Endodermal cell (in vitro differentiated cells): ENCODE data around the gene AIP. TPM values are rescaled to one million over a fixed set of nuclear protein-coding genes. Genes with fewer than 3 reads are reported as not detected.

Experiments used
- DNase-seq: peaks from one replicate; pipeline ENCODE4 v3.0.0-alpha.2; 2017
- H3K27ac ChIP-seq: 2 replicates; pipeline ENCODE4 v1.5.1; 2013; ENCODE audit warnings: mild to moderate bottlenecking, low read depth, low read length, moderate library complexity
- H3K27me3 ChIP-seq: 2 replicates; pipeline ENCODE4 v1.6.1; 2013; ENCODE audit warnings: mild to moderate bottlenecking, low read length, moderate library complexity; ENCODE audit not compliant: insufficient read depth, control insufficient read depth, poor library complexity, severe bottlenecking
- H3K36me3 ChIP-seq: 2 replicates; pipeline ENCODE4 v1.7.0; 2013; ENCODE audit warnings: mild to moderate bottlenecking, low read length, moderate library complexity; ENCODE audit not compliant: control insufficient read depth, insufficient read depth
- H3K4me1 ChIP-seq: one replicate; pipeline ENCODE4 v1.7.0; 2013; ENCODE audit warnings: low read length; ENCODE audit not compliant: control insufficient read depth, insufficient read depth
- H3K4me3 ChIP-seq: 2 replicates; pipeline ENCODE4 v1.5.1; 2013; ENCODE audit warnings: mild to moderate bottlenecking, low read length, moderate library complexity
- H3K9ac ChIP-seq: 2 replicates; pipeline ENCODE4 v1.6.1; 2013; ENCODE audit warnings: mild to moderate bottlenecking, low read length, moderate library complexity; ENCODE audit not compliant: poor library complexity, severe bottlenecking; ENCODE audit errors: extremely low read depth
- H3K9me3 ChIP-seq: 2 replicates; pipeline ENCODE4 v1.6.1; 2013; ENCODE audit warnings: mild to moderate bottlenecking, low read length, moderate library complexity; ENCODE audit not compliant: control insufficient read depth
- H3K27ac Mint-ChIP-seq: 2 replicates; pipeline ENCODE4 v1.8.0; 2020; ENCODE audit warnings: mixed read lengths
- H3K27me3 Mint-ChIP-seq: 2 replicates; pipeline ENCODE4 v1.8.0; 2021; ENCODE audit warnings: mild to moderate bottlenecking, mixed read lengths; ENCODE audit not compliant: insufficient read depth
- H3K36me3 Mint-ChIP-seq: 2 replicates; pipeline ENCODE4 v1.8.0; 2020; ENCODE audit warnings: low read depth, mixed read lengths
- H3K4me1 Mint-ChIP-seq: 2 replicates; pipeline ENCODE4 v1.8.0; 2020; ENCODE audit warnings: mixed read lengths
- H3K4me3 Mint-ChIP-seq: 2 replicates; pipeline ENCODE4 v1.8.0; 2020; ENCODE audit warnings: mild to moderate bottlenecking, moderate library complexity, mixed read lengths
- H3K9me3 Mint-ChIP-seq: 2 replicates; pipeline ENCODE4 v1.8.0; 2020; ENCODE audit warnings: mild to moderate bottlenecking, mixed read lengths
- WGBS, 2 experiments: methylation state at CpG; one replicate each; pipeline versions ENCODE4 v1.1.5 to v1.1.7; 2013; ENCODE audit warnings: missing lambda C conversion rate in 2 of 2, mixed read lengths in 1 of 2; ENCODE audit not compliant: insufficient coverage in 1 of 2, insufficient read length in 1 of 2; 5-methylcytosine and 5-hydroxymethylcytosine counted together
- total RNA-seq, 2 donors: library from RNA; stranded (reverse); fragmentation: NEBNext Ultra II Directional in 1 of 2; extraction: Animal tissue kit (Norgen Biotek cat#: 25700) in 1 of 2; gene quantifications; 2 replicates in 1 of 2; 3 replicates in 1 of 2; pipeline ENCODE4 v1.2.1, GENCODE V29; 2021
- TF ChIP-seq, protein P1 (sequence below): fragments of 200-600 bp; sonication (generic); conservative IDR thresholded peaks from 2 replicates; pipeline ENCODE4 v1.5.0; 2021; ENCODE audit warnings: antibody characterized with exemption, mild to moderate bottlenecking

The AIP gene
- total RNA-seq, 2 donors from 2014 or later: 27.6 to 33.8 TPM

DNA sequence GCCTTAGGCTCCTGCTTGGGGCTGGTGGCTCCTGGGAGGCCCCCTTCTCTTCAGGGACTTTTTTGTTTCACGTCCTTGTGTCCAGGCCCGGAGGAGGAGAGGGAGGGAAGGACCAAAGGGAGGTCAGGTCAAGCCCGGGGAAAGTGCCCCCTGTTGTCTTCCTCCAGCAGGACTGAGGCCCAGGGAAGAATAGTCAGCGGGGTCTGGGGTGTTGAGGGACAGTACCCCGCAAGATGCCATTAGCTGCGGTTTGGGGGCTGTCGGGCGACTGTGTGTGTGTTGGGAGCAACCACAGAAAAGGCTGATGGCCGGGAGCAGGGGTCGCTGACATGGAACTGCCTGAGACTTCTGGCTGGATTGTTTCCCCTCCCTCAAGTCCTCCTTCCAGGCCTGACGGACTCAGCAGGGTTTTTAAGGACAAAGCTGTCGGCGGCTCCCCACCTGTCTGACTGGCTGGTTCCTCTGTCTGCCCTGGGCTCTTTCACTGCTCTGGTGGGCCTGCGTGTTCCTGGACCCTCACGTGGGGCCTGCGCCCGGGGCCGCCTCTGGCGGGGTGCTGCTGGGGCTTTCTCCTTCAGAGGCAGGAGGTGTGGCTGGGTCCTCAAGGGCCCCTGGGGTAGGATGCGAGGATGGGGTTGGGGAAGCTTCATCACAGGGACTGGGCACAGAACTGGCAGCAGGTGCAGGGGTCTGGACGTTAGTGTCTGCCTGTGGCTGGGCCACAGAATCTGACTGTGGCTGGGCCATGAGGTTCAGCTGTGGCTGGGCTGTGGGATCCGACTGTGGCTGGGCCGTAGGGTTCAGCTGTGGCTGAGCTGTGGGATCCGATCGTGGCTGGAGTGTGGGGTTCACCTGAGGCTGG lies 31.8 kb upstream of the AIP start:
- Histone ChIP-seq H3K27me3 (no peaks in the 10 kb centered on the region), H3K27ac (peak overlapping the region; percentile 66), H3K9ac (no peak overlapping the region), H3K4me3 (no peak overlapping the region), H3K36me3 (no peaks in the 10 kb centered on the region), H3K4me1 (no peaks in the 10 kb centered on the region), H3K9me3 (no peaks in the 10 kb centered on the region)
- Mint-ChIP-seq H3K4me1 (no peaks in the 10 kb centered on the region), H3K9me3 (no peaks in the 10 kb centered on the region), H3K36me3 (no peaks in the 10 kb centered on the region), H3K4me3 (no peak overlapping the region), H3K27me3 (no peaks in the 10 kb centered on the region), H3K27ac (no peak overlapping the region)
- TF ChIP-seq, protein P1, sequence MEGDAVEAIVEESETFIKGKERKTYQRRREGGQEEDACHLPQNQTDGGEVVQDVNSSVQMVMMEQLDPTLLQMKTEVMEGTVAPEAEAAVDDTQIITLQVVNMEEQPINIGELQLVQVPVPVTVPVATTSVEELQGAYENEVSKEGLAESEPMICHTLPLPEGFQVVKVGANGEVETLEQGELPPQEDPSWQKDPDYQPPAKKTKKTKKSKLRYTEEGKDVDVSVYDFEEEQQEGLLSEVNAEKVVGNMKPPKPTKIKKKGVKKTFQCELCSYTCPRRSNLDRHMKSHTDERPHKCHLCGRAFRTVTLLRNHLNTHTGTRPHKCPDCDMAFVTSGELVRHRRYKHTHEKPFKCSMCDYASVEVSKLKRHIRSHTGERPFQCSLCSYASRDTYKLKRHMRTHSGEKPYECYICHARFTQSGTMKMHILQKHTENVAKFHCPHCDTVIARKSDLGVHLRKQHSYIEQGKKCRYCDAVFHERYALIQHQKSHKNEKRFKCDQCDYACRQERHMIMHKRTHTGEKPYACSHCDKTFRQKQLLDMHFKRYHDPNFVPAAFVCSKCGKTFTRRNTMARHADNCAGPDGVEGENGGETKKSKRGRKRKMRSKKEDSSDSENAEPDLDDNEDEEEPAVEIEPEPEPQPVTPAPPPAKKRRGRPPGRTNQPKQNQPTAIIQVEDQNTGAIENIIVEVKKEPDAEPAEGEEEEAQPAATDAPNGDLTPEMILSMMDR: no peak
- 82 to 89% methylated on average over 15 to 25 of the region's 25 CpGs for WGBS, 2 experiments
- DNase-seq: peak; percentile 36

DNA sequence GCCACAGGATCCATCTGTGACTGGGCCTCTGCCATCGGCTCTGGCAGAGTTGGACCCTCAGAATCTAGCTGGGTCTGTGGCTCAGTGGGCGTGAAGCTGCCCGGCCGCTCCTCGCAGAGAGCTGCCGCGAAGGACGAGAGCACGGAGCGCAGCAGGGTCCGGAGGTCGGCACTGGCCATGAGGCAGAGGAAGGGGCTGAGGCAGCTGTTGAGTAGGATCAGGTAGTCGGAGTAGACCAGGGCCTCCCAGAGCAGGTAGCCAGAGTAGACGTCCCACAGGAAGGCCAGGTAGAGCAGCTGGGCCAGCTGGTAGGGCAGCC lies 31.2 kb upstream of the AIP start:
- no peaks in the 10 kb centered on the region for H3K36me3 Mint-ChIP-seq
- 94 to 96% methylated on average over 11 to 14 of the region's 14 CpGs for WGBS, 2 experiments
- Histone ChIP-seq H3K27me3 (no peaks in the 10 kb centered on the region), H3K9me3 (no peaks in the 10 kb centered on the region), H3K27ac (peak overlapping the region; percentile 66), H3K36me3 (no peaks in the 10 kb centered on the region), H3K9ac (no peak overlapping the region), H3K4me1 (no peaks in the 10 kb centered on the region), H3K4me3 (no peak overlapping the region)
- no peaks in the 10 kb centered on the region for H3K4me1 Mint-ChIP-seq
- H3K4me3 Mint-ChIP-seq: no peak overlapping the region
- no peaks in the 10 kb centered on the region for H3K27me3 Mint-ChIP-seq
- no peak overlapping the region for H3K27ac Mint-ChIP-seq
- peak; percentile 36 for DNase-seq
- TF ChIP-seq, protein P1: no peak
- no peaks in the 10 kb centered on the region for H3K9me3 Mint-ChIP-seq

DNA sequence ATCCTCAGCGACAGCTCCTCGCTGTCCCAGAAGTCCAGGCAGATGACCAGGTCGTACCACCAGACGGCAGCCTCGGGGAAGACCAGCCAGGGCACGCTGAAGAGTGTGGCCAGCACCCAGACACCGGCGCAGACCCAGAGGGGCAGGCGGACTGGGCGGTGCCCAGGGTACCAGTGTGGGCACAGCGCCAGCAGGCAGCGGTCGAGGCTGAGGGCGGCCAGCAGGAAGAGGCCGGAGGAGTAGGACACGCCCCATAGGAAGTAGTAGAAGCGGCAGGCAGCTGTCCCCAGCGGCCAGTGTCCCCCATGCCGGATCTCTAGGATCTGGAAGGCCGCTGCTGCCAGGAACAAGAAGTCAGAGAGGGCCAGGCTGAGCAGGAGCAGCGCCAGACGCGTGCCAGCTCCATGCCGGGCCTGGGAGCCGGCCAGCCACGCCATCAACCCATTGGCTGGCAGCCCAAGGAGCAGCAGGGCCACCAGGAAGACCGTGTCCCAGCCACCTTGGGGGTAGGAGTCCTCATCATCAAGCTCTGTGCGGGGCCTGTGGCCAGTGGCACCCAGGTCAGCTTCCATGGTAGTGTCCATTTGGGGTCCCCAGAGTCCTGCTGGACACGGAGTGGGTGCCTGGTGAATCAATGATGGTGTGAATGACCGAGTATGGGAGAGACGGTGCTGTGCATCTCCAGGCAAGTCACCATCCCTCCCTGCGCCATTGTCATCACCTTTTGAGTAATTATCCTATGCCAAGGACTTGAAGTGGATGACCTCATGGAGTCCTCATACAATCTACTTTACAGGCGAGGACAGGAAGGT lies 30.5 kb upstream of the AIP start, which contains the start of gene GPR152:
GPR152 (minus strand) TSS at position 589 of the 812 bp plus-strand sequence; CDS start at position 584, 5 bp downstream.
- H3K9me3 ChIP-seq: no peaks in the 10 kb centered on the region
- H3K27me3 Mint-ChIP-seq: peaks cover under 1% of the 10 kb centered on the region
- TF ChIP-seq, protein P1: no peak
- no peak within 1 kb of the TSS for H3K27ac ChIP-seq
- H3K4me3 ChIP-seq: no peak within 1 kb of the TSS
- peak; percentile 40 for DNase-seq
- H3K4me3 Mint-ChIP-seq: no peak within 1 kb of the TSS
- no peaks in the 10 kb centered on the region for H3K36me3 ChIP-seq
- whole genome bisulfite sequencing, 2 experiments: 94% methylated on average over 26 to 33 of the region's 33 CpGs
- no peaks in the 10 kb centered on the region for H3K9me3 Mint-ChIP-seq
- no peaks in the 10 kb centered on the region for H3K36me3 Mint-ChIP-seq
- no peak within 1 kb of the TSS for H3K27ac Mint-ChIP-seq
- no peaks in the 10 kb centered on the region for H3K4me1 ChIP-seq
- no peaks in the 10 kb centered on the region for H3K4me1 Mint-ChIP-seq
- no peak within 1 kb of the TSS for H3K9ac ChIP-seq
- H3K27me3 ChIP-seq: no peaks in the 10 kb centered on the region
